ENCODE data around the gene PRELP. TPM values are rescaled to one million over a fixed set of nuclear protein-coding genes. Genes with fewer than 3 reads are reported as not detected.
"Not testable (repeated sequence)": the region's sequence is repeated elsewhere in the genome, so short reads cannot be mapped to it uniquely, and the experiment has no call there.

Gene PRELP
- polyA plus RNA-seq, 1 experiment = 3.9 TPM

DNA sequence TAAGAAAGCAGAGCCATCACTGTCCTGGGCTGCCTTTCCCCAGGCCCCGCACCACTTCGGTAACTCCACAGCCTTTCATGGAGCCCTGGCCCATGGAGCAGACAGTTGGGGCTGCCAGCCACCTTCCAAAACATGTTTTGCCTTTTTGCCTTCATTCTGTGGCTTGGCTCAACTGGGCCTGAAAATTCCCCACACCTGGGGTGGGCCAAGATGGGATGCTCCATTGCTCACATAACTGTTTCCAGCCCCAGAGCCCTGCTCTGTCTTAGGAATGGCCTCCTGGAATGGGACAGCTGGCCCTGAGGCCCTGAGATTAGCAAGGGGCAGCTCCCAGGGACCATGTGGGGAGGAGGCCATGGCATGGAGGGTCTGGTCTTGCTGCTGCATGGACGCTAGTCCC lies 10.9 kb upstream of the PRELP start:
- H3K27me3 ChIP-seq (ENCODE audit: control insufficient read depth, insufficient read depth, low read length) = no peaks in the 10 kb centered on the region

DNA sequence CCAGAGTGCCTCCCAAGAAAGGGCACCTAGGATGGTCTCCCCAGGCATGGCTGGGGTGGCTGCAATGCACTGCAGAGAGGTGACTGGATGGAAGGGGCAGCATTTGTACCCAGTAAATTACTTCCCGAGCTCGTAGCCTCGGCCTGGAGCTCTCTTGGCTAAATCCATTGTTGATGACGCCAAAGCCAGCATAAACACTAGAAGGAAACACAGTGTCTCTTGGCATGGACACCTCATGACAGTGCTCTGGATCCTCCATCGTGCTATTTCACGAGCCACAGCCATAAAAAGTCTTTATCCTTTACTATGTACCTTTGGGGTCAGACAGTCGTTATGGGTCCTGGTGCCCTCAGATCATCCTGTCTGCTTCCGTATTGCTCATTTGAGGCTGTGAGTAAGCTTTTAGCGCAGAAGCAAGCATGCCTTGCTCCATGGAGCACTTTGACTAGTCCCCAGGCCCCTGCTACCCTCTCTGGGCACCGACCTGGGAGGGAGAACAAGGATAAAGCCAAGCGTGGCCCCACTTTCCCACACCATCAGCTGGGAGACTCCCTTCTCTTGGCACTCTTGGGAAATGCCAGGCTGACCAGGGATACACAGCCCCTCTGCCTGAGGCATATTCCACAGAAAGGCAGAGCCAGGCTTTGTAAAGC lies 10.3 kb upstream of the PRELP start:
- CTCF ChIA-PET = interaction anchor here (1.5 to 2.7 kb wide), 4 partner anchors 9 to 23 kb away, joined by 3 to 13 read pairs (median 4); partner anchors contain the start of gene PRELP
- POLR2A ChIA-PET = no interaction called here
- DNase-seq (ENCODE audit: low read depth) = no peak

More for the DNA sequence above, 10.9 kb upstream of the PRELP start:
- Histone ChIP-seq H3K36me3 (ENCODE audit: control insufficient read depth, insufficient read depth, low read length) (no peaks in the 10 kb centered on the region), H3K4me3 (ENCODE audit: low read depth, low read length) (no peak overlapping the region)
- DNase-seq (ENCODE audit: low read depth) = no peak
- TF ChIP-seq, protein P1, sequence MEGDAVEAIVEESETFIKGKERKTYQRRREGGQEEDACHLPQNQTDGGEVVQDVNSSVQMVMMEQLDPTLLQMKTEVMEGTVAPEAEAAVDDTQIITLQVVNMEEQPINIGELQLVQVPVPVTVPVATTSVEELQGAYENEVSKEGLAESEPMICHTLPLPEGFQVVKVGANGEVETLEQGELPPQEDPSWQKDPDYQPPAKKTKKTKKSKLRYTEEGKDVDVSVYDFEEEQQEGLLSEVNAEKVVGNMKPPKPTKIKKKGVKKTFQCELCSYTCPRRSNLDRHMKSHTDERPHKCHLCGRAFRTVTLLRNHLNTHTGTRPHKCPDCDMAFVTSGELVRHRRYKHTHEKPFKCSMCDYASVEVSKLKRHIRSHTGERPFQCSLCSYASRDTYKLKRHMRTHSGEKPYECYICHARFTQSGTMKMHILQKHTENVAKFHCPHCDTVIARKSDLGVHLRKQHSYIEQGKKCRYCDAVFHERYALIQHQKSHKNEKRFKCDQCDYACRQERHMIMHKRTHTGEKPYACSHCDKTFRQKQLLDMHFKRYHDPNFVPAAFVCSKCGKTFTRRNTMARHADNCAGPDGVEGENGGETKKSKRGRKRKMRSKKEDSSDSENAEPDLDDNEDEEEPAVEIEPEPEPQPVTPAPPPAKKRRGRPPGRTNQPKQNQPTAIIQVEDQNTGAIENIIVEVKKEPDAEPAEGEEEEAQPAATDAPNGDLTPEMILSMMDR (IDR thresholded peaks at IDR 0.05; ENCODE audit: insufficient read depth, low read depth, low read length) = no peak
- POLR2A ChIA-PET = interaction anchor here (1.5 kb wide), 1 partner anchor 11 kb away, joined by 4 read pairs; the partner anchor contains the start of gene PRELP
- CTCF ChIA-PET = interaction anchor here (1.4 to 3.9 kb wide), 6 partner anchors 9 to 197 kb away, joined by 5 to 14 read pairs (median 6); partner anchors contain the start of gene PRELP

DNA sequence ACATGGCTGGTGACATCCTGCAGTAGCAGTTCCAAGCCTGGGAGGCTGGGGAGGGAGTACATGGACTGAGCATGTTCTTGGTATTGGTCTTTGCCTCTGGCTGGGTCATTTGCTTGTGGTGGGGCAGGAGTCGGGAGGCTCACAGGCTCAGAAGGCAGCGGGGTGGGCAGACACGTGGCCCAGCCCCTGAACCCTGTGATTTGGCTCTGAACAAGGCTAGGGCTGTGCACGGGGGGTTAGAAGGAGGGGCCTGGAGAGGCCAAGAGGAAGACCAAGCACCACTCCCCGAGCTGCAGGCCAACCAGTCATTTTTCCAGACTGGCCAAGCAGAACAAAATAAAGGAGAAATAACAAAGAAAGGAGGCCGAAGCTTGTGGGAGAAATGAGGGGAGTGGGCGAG lies 9.7 kb upstream of the PRELP start:
- Histone ChIP-seq H3K4me3 (ENCODE audit: low read depth, low read length) (no peak overlapping the region), H3K36me3 (ENCODE audit: control insufficient read depth, insufficient read depth, low read length) (no peaks in the 10 kb centered on the region), H3K27me3 (ENCODE audit: control insufficient read depth, insufficient read depth, low read length) (no peaks in the 10 kb centered on the region)
- DNase-seq (ENCODE audit: low read depth) = no peak
- TF ChIP-seq, protein P1 (IDR thresholded peaks at IDR 0.05; ENCODE audit: insufficient read depth, low read depth, low read length) = no peak
- ChIA-PET CTCF (interaction anchor here (1.3 to 2.2 kb wide), 7 partner anchors 9 to 22 kb away, joined by 3 to 8 read pairs (median 4); partner anchors contain the start of gene PRELP), POLR2A (interaction anchor here (0.8 to 1.0 kb wide), 2 partner anchors 10 to 97 kb away, joined by 4 read pairs; partner anchors contain the start of gene PRELP)

More for the DNA sequence above, 10.3 kb upstream of the PRELP start:
- TF ChIP-seq, protein P1 (IDR thresholded peaks at IDR 0.05; ENCODE audit: insufficient read depth, low read depth, low read length) = no peak
- Histone ChIP-seq H3K36me3 (ENCODE audit: control insufficient read depth, insufficient read depth, low read length) (no peaks in the 10 kb centered on the region), H3K27me3 (ENCODE audit: control insufficient read depth, insufficient read depth, low read length) (no peaks in the 10 kb centered on the region), H3K4me3 (ENCODE audit: low read depth, low read length) (no peak overlapping the region)

DNA sequence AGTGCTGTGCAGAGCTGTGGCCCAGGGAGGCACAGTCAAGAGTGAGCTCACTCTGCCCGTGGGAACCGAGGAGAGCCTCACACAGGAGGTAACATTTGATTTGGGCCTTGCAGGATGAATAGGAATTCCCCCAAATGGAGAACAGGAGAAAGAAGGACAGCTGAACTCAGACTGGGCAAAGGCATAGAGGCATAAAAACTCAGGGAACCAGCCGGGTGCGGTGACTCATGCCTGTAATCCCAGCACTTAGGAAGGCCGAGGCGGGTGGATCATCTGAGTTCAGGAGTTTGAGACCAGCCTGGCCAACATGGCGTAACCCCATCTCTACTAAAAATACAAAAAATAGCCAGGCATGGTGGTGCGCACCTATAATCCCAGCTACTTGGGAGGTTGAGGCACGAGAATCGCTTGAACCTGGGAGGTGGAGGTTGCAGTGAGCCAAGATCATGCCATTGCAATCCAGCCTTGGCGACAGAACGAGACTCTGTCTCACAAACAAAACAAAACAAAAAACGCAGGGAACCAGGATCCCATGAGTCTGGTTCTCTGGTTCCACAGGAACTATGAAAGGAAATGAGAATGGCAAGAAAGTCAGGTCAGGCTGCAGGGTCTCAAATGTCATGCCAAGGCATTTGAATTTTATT lies 8.6 kb upstream of the PRELP start:
- ChIA-PET CTCF (interaction anchor here (1.3 to 2.2 kb wide), 7 partner anchors 8 to 21 kb away, joined by 3 to 8 read pairs (median 4); partner anchors contain the start of gene PRELP), POLR2A (interaction anchor here (1.0 kb wide), 1 partner anchor 98 kb away, joined by 4 read pairs; no protein-coding TSS in a partner anchor)
- not testable (repeated sequence) for H3K4me3 ChIP-seq (ENCODE audit: low read depth, low read length); H3K27me3 ChIP-seq (ENCODE audit: control insufficient read depth, insufficient read depth, low read length); DNase-seq (ENCODE audit: low read depth); H3K36me3 ChIP-seq (ENCODE audit: control insufficient read depth, insufficient read depth, low read length)

DNA sequence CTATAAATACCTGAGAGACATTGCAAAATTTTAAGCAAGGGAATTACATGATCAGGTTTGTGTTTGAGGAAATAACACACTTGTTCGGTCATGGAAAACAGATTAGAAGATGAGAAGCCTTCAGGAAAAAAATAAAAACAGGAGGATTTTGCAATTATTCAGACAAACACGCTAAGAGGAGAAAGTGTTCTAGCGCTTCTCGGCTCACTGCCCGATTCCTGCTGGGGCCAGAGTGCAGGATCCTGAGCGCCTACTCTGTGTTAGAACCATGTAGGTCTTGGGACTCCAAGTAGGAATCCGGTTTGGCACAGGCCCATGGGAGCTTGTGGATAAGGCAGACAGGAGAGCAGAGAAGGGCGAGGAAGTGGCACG lies 8.1 kb upstream of the PRELP start:
- H3K4me3 ChIP-seq (ENCODE audit: low read depth, low read length) = no peak overlapping the region
- no peak for DNase-seq (ENCODE audit: low read depth)
- TF ChIP-seq, protein P1 (IDR thresholded peaks at IDR 0.05; ENCODE audit: insufficient read depth, low read depth, low read length) = no peak
- POLR2A ChIA-PET = no interaction called here
- no peaks in the 10 kb centered on the region for H3K36me3 ChIP-seq (ENCODE audit: control insufficient read depth, insufficient read depth, low read length)
- H3K27me3 ChIP-seq (ENCODE audit: control insufficient read depth, insufficient read depth, low read length) = no peaks in the 10 kb centered on the region
- CTCF ChIA-PET = interaction anchor here (1.6 to 2.2 kb wide), 2 partner anchors 10 to 12 kb away, joined by 4 to 6 read pairs; no protein-coding TSS in a partner anchor
